GM18519 (cell line): ENCODE measurements around the gene RBM20.

ENCODE experiments used
- ATAC-seq: cut with Tn5 transposase; IDR thresholded peaks from one replicate; pipeline ENCODE4 v1.9.1; 2021; ENCODE audit warnings: mild to moderate bottlenecking, moderate library complexity; ENCODE audit not compliant: unreplicated experiment, low FRiP score

RBM20 gene

DNA sequence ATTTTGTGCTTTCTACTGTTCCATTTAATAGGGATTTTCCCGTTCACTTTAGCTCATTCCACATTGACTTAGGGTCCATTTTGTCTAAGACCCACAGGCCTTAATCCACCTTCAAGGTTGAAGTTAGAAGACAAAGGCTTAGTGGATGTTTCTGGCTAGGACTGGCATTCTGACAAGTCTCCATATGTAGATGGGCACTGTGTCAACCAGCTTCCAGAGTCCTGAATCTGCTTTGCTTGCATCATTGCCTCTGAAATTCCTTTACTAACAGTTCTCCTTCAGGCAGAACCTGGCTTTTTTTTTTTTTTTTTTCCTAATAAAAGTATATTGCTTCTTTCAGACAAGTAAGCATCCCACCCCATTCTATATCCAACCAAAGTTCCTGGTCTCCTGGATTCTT, 158.0 kb downstream of the RBM20 start:
- ATAC-seq: no peak

DNA sequence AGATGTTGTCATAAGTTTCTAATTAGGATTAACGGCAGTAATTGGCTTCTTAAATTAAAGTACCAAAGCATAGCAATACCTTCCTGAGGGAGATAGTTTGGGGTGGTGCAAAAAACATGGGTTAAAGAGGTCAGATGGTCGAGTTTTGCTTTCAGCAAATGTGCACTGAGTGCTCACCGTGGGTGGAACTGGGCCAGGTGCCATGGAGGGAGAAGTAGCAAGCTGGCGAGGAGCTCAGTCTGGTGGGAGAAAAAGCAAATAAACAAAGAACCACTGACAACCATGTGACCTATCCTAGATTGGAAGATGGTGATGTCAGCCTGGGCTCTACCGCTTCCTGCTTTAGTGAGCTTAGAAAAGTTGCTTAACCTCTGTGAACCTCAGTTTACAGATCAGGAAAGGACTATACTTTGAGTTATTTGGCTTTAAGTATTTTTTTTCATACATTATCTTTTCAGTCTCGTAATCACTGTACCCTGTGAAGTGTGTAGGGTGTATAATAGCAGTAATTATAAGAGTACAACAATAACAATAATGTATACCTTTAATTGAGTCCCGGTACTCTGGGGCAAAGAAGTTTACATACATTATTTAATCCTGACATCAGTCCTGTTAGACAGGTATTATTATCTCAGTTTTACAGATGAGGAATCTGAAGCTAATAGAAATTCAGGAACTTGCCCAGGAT, 158.6 kb downstream of the RBM20 start:
- ATAC-seq: no peak

DNA sequence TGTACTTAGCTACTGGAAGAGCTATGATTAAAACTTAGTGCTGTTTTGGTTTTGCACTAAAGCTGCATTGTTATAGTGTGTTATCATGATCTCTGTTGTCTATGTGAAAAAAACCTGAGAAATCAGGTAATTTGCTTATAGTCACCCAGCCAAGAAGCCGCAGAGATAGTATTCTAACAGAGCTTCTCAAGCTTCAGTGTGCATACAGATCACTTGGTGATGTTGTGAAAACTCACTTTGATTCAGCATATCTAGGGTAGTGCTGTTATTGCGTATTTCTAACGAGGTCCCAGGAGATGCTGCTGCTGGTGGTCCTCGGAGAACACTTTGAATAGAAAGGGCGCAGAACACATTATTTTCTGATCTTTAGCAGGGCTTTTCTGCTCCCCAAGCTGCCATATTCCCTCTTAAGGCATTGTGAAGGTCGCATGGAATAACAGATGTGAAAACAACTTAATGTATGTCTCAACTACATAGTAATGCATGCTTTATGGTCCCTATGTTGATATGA, 159.2 kb downstream of the RBM20 start:
- ATAC-seq: no peak

DNA sequence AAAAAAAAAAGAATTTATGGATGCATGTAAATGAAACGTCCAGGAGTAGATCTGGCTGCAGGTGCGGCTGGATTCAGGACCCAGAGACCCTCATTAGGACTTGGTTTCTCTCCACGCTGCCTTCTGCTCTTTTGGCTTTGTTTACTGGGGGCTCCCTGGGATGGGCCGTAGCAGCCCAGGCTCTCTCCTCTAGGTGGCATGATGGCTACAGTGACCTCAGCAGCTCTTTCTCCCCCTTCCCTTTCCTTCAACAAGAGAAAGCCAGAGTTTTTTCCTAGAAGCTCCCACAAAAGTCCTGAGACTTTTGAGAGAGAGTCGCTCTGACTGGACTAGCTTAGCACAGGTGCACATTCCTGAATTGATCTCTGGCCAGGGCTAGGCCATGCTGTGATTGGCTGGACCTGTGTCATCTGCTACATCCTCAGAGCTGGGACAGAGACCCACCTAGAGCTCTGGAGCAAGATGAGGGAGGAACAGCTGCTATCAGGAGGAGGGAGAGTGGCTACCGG, 159.7 kb downstream of the RBM20 start:
- ATAC-seq: no peak

DNA sequence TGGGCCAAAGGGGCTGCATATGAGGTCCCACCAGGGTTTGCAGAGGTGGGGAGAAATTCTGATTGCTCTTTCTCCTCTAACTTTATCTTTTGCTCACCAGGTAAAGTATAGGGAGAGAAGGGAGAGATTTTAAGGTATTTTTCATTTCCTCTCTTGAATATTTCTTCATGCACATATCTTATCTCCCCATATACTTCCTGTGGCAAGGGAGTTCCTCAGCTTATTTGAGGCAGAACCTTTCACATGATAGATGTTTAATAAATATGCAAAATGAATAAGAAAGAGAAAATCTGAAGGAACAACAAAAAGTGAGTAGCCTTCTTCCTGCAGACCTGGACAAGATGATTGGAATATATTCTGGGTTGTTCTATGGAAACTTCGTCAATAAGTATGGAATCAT, 160.2 kb downstream of the RBM20 start:
- ATAC-seq: no peak

DNA sequence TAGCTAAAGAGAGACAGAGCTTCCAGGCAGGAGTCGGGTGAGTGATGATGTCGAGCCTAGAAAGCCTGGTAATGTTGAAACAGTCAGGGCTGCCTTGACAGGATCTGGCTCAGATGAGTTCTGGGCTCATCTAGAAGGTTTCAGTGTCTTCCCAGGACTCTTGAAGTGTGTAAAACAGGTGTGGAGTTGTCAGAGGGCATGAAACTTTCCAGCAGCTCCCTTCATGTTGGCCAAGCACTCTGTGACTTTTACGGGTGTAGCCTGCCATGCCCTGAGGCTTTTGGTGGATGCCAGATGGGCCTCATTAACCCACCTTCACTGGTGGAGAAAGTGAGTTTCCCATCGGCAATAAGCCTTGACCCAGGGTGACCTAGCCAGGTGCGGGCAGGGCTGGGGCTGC, 161.2 kb downstream of the RBM20 start:
- ATAC-seq: no peak

DNA sequence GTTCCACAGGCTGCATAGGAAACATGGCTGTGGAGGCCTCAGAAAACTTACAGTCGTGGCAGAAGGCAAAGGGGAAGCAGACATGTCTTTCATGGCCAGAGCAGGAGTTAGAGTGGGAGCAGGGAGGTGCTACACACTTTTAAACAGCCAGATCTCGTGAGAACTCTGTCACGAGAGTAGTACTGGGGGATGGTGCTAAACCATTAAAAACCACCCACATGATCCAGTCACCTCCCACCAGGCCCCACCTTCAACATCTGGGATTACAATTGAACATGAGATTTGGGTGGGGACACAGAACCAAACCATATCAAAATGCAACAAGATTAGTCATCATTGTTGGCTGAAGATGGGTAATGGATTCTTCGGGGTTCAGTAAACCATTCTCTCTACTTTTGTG, 162.2 kb downstream of the RBM20 start:
- no peak for ATAC-seq

DNA sequence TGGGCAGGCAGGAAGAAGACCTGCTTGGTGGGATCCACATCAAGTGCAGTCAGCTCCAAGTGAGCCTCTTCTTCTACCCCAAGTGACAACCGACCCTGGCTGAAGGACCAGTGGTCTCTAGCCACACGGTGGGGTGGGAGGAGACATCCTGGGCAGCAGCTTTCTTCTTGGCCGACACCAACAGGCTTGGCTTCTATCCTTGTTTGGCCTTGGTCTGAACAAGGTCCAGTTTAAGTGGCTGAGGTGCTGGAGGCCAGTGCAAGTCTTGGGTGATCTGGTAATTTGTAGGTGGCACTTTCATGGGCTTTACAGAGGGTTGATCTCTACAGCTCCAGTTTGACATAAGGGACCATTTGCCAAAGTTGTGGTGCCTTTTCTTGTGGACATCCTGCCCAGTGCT, 164.0 kb downstream of the RBM20 start:
- ATAC-seq: no peak

DNA sequence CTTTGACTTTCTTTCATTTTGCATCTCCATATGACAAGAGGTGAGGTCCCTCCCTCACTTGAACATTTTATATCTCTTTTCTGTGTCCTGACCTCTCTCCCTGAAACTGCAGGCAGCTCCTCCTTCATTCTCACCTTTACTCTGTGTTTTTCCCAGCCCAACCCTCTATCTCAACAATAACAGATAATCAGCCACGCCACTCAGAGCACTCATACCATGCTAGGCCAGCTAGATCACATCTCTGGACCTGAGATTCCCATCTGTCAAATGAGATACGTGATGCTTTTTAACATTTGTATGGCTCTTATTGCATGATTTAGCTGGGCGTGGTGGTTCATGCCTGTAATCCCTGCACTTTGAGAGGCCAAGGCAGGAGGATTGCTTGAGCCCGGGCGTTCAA, 164.5 kb downstream of the RBM20 start:
- ATAC-seq: no peak

DNA sequence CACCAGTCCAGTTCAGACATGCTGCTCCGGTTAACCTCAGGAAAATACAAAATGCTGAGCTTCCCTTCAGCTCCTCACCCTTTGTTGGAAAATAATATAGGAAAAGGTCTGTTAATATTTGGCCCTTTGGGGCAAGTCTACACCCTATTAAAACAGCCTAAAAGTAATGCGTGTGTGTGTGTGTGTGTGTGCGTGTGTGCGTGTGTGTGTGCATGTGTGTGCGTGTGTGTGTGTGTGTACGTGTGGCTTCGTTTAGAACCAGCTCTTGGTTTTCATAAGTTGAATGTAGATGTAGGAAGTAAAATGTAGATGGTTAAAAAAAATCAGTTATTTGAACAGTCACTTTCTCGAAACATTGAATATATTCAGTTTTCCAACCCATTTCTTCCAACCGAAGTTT, 166.5 kb downstream of the RBM20 start:
- ATAC-seq: no peak

DNA sequence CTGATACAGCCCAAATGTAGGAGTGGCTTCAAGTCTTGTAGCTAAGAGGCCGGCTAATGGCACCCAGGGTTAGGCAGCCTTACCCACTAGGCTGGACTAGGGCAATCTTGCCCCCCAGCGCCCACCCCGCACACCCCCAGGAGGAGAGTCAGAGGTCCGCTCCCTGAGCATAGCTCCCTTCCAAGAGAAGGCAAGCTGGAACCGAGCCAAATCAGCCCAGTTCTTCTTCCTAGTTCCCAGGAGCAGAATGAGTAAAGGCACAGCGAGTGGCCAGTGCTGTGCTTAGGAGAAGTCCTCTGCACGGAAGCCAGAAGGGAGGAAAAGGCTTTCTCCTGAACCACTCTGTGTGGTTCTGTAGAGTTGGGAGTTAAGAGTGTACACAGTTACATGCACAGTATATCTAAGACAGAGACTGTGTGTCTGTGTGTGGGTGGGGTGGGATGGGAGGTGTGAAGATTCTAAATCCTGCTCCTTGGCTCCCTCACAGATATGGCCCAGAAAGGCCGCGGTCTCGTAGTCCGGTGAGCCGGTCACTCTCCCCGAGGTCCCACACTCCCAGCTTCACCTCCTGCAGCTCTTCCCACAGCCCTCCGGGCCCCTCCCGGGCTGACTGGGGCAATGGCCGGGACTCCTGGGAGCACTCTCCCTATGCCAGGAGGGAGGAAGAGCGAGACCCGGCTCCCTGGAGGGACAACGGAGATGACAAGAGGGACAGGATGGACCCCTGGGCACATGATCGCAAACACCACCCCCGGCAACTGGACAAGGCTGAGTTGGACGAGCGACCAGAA, 167.8 kb downstream of the RBM20 start:
- no peak for ATAC-seq

DNA sequence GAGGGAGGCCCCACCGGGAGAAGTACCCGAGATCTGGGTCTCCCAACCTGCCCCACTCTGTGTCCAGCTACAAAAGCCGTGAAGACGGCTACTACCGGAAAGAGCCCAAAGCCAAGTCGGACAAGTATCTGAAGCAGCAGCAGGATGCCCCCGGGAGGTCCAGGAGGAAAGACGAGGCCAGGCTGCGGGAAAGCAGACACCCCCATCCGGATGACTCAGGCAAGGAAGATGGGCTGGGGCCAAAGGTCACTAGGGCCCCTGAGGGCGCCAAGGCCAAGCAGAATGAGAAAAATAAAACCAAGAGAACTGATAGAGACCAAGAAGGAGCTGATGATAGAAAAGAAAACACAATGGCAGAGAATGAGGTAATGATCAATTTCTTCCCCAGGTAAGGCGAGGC, 168.4 kb downstream of the RBM20 start:
- no peak for ATAC-seq

DNA sequence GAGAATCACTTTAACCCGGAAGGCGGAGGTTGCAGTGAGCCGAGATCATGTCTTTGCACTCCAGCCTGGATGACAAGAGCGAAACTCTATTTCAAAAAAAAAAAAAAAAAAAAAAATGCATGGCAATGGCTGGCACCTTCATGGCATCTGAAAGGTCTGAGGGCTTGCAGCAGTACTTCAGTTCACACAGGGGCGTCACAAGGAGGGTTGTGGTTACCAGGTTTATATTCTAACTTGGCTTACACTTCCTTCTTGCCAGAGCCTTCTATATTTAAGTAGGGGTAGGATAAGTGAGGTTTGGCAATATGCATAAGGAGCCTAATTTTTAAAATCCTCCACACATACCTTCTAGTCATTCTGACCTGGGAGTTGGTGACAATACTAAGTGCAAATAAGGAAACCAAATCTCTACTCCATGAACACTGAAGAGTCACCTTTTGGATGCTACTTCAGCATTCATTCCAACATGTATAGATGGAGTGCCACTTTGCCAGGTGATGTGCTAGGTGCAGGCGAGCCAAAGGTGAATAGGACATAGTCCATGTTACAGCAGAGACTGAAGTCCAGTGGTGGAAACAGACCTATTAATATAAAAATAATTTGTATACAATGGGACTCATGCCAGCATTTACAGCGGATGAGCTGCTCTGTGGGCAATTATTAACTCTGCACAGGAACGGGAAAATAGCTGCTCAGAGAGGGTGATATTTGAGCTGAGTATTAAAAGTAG, 169.8 kb downstream of the RBM20 start:
- ATAC-seq: no peak

DNA sequence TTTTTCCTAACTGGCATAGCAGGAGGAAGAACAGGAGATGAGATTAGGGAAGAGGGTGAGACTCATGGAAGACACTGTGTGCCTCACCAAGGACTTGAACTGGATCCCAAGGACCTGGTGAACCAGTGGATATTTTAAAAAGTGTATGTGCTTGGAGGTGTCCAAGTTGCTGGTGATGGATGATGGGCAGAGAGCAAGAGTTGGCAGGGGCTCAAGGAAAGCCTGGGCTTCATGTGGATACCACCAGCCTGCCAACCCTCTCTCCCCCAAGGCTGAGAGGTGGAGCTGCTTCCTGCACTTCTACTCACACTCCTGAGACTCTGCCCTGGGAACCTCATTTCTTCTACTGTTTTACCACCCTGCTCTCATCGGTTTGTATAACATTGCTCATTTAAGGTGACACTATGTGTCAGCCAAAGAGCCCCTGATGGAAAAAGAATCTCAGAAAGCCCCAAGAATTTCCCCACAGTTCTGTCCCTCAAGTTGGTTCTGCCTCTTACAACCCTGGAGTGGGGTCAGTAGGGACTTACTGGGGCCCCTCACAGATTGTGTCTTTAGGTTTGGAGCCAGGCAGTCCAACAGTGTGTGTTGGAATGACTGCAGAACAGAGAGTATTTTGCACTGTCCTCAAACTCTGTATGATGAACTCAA, 171.3 kb downstream of the RBM20 start:
- peak; percentile 47 for ATAC-seq

DNA sequence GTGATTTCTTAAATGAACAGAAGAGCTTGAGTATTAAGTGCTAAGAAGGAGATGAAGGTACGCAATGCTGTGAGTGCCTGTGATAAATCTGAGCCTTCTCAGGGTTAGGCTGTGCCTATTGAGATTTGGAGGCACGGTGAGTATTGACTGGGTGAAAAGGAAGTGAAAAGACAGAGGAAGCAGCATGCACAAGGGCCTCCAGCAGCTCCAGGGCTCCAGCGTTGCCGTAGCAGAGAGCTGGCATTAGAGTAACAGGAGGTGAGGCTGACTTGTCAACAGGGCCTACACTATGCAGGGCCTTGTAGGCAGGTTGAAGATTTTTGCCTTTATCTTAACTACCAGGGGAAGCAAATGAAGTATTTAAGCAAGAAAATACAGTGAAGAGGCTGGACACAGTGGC, 173.5 kb downstream of the RBM20 start:
- no peak for ATAC-seq

DNA sequence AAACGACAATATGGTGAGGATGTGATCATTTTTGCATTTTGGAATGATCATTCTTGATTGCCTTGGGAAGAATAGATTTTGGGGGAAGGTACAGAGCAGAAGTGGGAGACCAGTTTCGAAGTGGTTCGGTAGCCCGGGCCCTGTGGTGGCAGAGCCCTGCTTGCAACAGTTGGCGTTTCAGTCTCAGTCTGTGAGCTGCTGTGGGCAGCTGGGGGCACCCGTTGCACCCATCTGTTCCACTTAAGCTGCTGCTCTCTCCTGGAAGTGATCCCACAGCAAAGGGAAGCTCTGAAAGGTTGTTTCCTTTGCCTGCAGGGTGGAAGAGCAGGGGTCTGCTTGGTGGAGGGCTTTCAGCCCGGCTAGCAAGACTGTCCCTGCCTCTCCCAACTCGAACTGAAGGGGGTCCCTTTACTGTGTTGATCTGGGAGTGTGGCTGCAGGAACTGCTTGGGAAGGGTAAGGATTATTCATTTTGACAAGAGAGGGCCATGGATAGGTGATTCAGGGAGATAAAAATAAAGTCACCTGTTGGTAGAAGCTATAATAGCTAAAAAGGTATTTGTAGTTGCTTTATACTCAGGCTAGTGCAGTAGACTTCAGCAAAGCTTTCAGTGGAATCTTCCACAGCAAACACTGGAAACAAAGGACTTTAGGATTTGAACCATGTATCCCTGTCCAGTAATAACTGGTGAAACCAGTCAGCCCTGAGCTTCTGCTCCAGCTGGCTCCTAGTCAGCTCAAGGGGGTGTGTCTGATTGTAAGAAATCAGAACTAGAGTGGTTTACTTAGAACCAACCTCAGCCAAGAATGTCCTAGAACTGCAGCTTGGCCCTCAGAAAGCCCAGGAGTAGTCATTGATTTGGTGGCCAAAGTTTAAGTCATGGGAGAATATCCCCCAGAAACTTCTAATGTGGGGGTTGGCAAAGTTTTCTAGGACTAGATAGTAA, 174.4 kb downstream of the RBM20 start:
- ATAC-seq: no peak

DNA sequence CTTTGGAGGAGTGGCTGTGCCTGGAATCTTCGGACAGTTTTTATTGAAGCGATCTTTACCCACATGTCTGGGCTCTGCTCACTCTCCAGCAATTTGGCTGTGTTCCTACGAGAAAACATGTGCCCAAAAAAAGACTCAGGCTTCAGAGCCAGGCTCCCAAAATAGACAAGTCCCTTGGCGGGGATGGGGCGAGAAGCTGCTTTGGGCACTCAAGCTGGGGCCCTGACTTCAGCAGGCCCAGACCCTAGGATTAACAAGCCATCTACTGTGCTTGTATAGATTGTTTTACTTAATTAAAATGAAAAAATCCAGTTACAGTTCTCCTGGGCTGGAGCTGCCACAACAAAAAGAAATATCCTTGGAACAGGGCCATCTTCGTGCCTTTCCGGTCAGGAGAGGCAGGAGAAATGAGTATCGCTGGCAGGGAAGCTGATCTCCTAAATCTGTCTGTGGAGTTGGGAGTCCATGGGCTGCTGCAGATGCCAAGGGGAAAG, 176.2 kb downstream of the RBM20 start:
- no peak for ATAC-seq

DNA sequence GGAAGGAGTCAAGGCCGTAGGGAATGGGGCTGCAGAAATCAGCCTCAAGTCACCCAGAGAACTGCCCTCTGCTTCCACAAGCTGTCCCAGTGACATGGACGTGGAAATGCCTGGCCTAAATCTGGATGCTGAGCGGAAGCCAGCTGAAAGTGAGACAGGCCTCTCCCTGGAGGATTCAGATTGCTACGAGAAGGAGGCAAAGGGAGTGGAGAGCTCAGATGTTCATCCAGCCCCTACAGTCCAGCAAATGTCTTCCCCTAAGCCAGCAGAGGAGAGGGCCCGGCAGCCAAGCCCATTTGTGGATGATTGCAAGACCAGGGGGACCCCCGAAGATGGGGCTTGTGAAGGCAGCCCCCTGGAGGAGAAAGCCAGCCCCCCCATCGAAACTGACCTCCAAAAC, 177.4 kb downstream of the RBM20 start:
- ATAC-seq: no peak

DNA sequence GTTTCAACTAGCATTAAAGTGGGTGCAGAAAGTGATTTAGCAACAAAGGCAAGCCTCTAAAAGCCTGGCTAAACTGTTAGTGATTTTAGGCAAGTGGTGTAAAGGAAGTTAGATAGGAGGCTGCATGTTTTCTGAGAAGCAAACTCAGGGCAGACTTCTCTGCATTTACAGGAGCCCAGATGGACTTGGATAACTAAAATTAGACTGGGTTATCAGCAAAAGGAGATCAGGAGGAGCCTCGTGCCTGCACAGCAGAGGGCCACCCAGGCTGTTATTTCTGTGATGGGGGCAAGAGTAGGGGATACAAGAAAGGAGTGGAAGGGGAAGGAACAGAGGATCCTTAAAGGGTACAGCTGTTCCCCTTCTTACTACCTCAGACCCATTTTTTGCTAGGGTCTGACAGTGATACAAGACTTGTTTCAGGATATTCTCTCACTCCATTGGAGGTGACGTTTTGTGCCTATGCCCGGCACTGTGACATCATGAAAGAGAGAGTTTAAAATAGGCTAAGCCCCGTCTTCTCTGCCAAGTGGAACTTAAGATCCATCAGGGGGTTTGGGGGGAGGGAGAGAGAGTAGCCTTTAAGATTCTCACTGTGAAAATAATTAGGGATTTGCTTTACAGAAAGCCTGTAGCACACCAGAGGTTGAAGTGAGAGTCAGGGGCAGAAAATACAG, 178.0 kb downstream of the RBM20 start:
- no peak for ATAC-seq
